HEK293T (cell line): ENCODE data around the gene THAP3.

Source experiments
- FOXM1 ChIP-seq: fragments of 450-650 bp; IDR thresholded peaks from 2 replicates; pipeline ENCODE4 v1.6.1; 2017; ENCODE audit warnings: mild to moderate bottlenecking, borderline replicate concordance
- L3MBTL2 ChIP-seq: fragments of 450-650 bp; conservative IDR thresholded peaks from 2 replicates; pipeline ENCODE4 v1.6.1; 2016; ENCODE audit warnings: mild to moderate bottlenecking
- SUZ12 ChIP-seq: fragments of 450-650 bp; IDR thresholded peaks from 2 replicates; pipeline ENCODE4 v1.6.1; 2016; ENCODE audit warnings: mild to moderate bottlenecking

- TF ChIP-seq FOXM1 (no peak), SUZ12 (no peak; the same call in 1 of the 2 replicates), L3MBTL2 (no peak)
Observed at GRCh38 chr1:6613361-6614018, 11.2 kb upstream of the THAP3 start, which contains the start of gene PHF13.
